OCI-LY7 (cell line): ENCODE results near the gene EDAR. TPM values are rescaled to one million over a fixed set of nuclear protein-coding genes. Genes with fewer than 3 reads are reported as not detected.

Source experiments
- BruUV-seq: library from RNA; stranded (reverse); fragments of 400-500 nt; replicated peaks from 2 replicates; lab custom pipeline; 2021; lab: Mats Ljungman, UMichigan
- CTCF ChIA-PET: fragments of 300-600 bp; sonication (Branson Sonifier 250); formaldehyde crosslinking; loops from one replicate; lab custom pipeline; 2022; ENCODE audit warnings: antibody characterized with exemption; ENCODE audit not compliant: unreplicated experiment; lab: Charles Lee
- POLR2A ChIA-PET: fragments of 300-600 bp; sonication (Branson Sonifier 250); formaldehyde crosslinking; loops from one replicate; lab custom pipeline; 2022; ENCODE audit warnings: antibody characterized with exemption; lab: Charles Lee
- DNase-seq: peaks from one replicate; pipeline ENCODE4 v3.0.0-alpha.2; 2015; ENCODE audit warnings: low spot score
- H2AFZ ChIP-seq: fragments of 200-600 bp; sonication (generic), shearing (Covaris generic); 2 replicates; pipeline ENCODE4 v1.6.1; 2014; ENCODE audit warnings: mild to moderate bottlenecking, antibody characterized with exemption, low read length, moderate library complexity
- H3K27ac ChIP-seq: fragments of 200-600 bp; sonication (generic); 2 replicates; pipeline ENCODE4 v1.5.1; 2014; ENCODE audit warnings: mixed run types, low read depth, mild to moderate bottlenecking, moderate library complexity, low read length, inconsistent platforms; ENCODE audit not compliant: poor library complexity, severe bottlenecking
- H3K36me3 ChIP-seq: fragments of 200-600 bp; sonication (generic); 2 replicates; pipeline ENCODE4 v1.6.1; 2014; ENCODE audit warnings: mild to moderate bottlenecking, antibody characterized with exemption, low read length, moderate library complexity, mixed read lengths; ENCODE audit not compliant: insufficient read depth
- H3K4me1 ChIP-seq: fragments of 200-600 bp; sonication (generic); 2 replicates; pipeline ENCODE4 v1.5.1; 2014; ENCODE audit warnings: mild to moderate bottlenecking, low read length; ENCODE audit not compliant: insufficient read depth, poor library complexity, severe bottlenecking
- H3K4me2 ChIP-seq: fragments of 200-600 bp; sonication (generic); 2 replicates; pipeline ENCODE4 v1.6.1; 2014; ENCODE audit warnings: mild to moderate bottlenecking, low read length
- H3K4me3 ChIP-seq: fragments of 200-600 bp; sonication (generic); 2 replicates; pipeline ENCODE4 v1.5.1; 2014; ENCODE audit warnings: mild to moderate bottlenecking, low read depth, low read length; ENCODE audit not compliant: poor library complexity, severe bottlenecking
- H3K79me2 ChIP-seq: fragments of 200-600 bp; sonication (generic); 2 replicates; pipeline ENCODE4 v1.6.1; 2016; ENCODE audit warnings: low read depth, mild to moderate bottlenecking, low read length, moderate library complexity, mixed read lengths; ENCODE audit not compliant: insufficient read depth
- H3K9me2 ChIP-seq: fragments of 200-600 bp; sonication (generic); 2 replicates; pipeline ENCODE4 v1.6.1; 2016; ENCODE audit warnings: mild to moderate bottlenecking, low read length, mixed read lengths; ENCODE audit not compliant: insufficient read depth
- H3K9me3 ChIP-seq: fragments of 200-600 bp; sonication (generic); 2 replicates; pipeline ENCODE4 v1.6.1; 2014; ENCODE audit warnings: mild to moderate bottlenecking, mixed run types, low read length, mixed read lengths
- H4K20me1 ChIP-seq: fragments of 200-600 bp; sonication (generic); 2 replicates; pipeline ENCODE4 v1.6.1; 2014; ENCODE audit warnings: mild to moderate bottlenecking, antibody characterized with exemption, low read length, moderate library complexity, mixed read lengths; ENCODE audit not compliant: insufficient read depth
- EZH2phosphoT487 ChIP-seq: fragments of 200-600 bp; sonication (generic); IDR thresholded peaks from 2 replicates; pipeline ENCODE4 v1.6.1; 2018; ENCODE audit warnings: low read depth, borderline replicate concordance, mild to moderate bottlenecking, mixed run types, antibody characterized with exemption, low read length, moderate library complexity, mixed read lengths
- intact Hi-C: fragments of 100-400 bp; cut with micrococcal nuclease; formaldehyde crosslinking; loops from one replicate; pipeline ENCODE4 v1.10.0; 2022; ENCODE audit not compliant: unreplicated experiment
- total RNA-seq, 2 experiments: library from RNA; depleted of rRNA in 1 of 2; stranded (reverse); fragments of >200 nt in 1 of 2; shearing (Covaris generic) in 1 of 2; gene quantifications; 2 replicates each; pipeline ENCODE4 v1.2.3, GENCODE V29; 2014 to 2022
- TF ChIP-seq, protein P1 (sequence below): fragments of 200-600 bp; sonication (generic); conservative IDR thresholded peaks from 2 replicates; pipeline ENCODE4 v1.5.1; 2014; ENCODE audit warnings: mild to moderate bottlenecking, antibody characterized with exemption, low read length, moderate library complexity, mixed read lengths

The EDAR gene
- total RNA-seq, 2 experiments from 2014 or later: not detected

GRCh38 chr2:108924580-108925251 lies 64.3 kb downstream of the EDAR start:
- H3K4me2 ChIP-seq: no peak overlapping the region
- H3K4me3 ChIP-seq: no peak overlapping the region
- H2AFZ ChIP-seq: no peak overlapping the region
- H3K79me2 ChIP-seq: no peaks in the 10 kb centered on the region
- BruUV-seq: no TSS peak
- TF ChIP-seq, protein P1, sequence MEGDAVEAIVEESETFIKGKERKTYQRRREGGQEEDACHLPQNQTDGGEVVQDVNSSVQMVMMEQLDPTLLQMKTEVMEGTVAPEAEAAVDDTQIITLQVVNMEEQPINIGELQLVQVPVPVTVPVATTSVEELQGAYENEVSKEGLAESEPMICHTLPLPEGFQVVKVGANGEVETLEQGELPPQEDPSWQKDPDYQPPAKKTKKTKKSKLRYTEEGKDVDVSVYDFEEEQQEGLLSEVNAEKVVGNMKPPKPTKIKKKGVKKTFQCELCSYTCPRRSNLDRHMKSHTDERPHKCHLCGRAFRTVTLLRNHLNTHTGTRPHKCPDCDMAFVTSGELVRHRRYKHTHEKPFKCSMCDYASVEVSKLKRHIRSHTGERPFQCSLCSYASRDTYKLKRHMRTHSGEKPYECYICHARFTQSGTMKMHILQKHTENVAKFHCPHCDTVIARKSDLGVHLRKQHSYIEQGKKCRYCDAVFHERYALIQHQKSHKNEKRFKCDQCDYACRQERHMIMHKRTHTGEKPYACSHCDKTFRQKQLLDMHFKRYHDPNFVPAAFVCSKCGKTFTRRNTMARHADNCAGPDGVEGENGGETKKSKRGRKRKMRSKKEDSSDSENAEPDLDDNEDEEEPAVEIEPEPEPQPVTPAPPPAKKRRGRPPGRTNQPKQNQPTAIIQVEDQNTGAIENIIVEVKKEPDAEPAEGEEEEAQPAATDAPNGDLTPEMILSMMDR: no peak
- no peak for TF ChIP-seq EZH2phosphoT487
- no peaks in the 10 kb centered on the region for H3K9me2 ChIP-seq
- H3K9me3 ChIP-seq: no peaks in the 10 kb centered on the region
- no peaks in the 10 kb centered on the region for H4K20me1 ChIP-seq
- no peaks in the 10 kb centered on the region for H3K36me3 ChIP-seq
- POLR2A ChIA-PET: no interaction called here
- intact Hi-C loops: no loop called here
- CTCF ChIA-PET: no interaction called here
- no peak for DNase-seq
- H3K27ac ChIP-seq: no peak overlapping the region
- no peaks in the 10 kb centered on the region for H3K4me1 ChIP-seq

- BruUV-seq: no TSS peak
- CTCF ChIA-PET: no interaction called here
- DNase-seq: no peak
- H3K4me2 ChIP-seq: no peak overlapping the region
- H3K9me3 ChIP-seq: no peaks in the 10 kb centered on the region
- H3K4me3 ChIP-seq: no peak overlapping the region
- H3K4me1 ChIP-seq: no peaks in the 10 kb centered on the region
- no peaks in the 10 kb centered on the region for H3K9me2 ChIP-seq
- no peak overlapping the region for H2AFZ ChIP-seq
- no peaks in the 10 kb centered on the region for H4K20me1 ChIP-seq
- intact Hi-C loops: no loop called here
- no peaks in the 10 kb centered on the region for H3K79me2 ChIP-seq
- POLR2A ChIA-PET: interaction anchor here (0.6 kb wide), 1 partner anchor 9 kb away, joined by 3 read pairs; no protein-coding TSS in a partner anchor
- no peak for TF ChIP-seq EZH2phosphoT487
- TF ChIP-seq, protein P1: no peak
- H3K36me3 ChIP-seq: no peaks in the 10 kb centered on the region
- H3K27ac ChIP-seq: no peak overlapping the region
Observed at GRCh38 chr2:108923736-108924579, 65.1 kb downstream of the EDAR start.
